Esophagus squamous epithelium (tissue), 4 donors: Measurements from ENCODE around the gene LYZL1.

Experiments
- POLR2A ChIP-seq, 4 donors: fragments of 450-650 bp; IDR thresholded peaks; one replicate each; pipeline ENCODE4 v1.6.1; 2017; ENCODE audit warnings: antibody characterized with exemption in 4 of 4, mild to moderate bottlenecking in 4 of 4, moderate library complexity in 3 of 4
- TF ChIP-seq, protein P1 (sequence below), 6 experiments: fragments of 450-650 bp in 4 of 6; fragments of 200-600 bp in 2 of 6; sonication (generic) in 2 of 6; IDR thresholded peaks; one replicate each; pipeline ENCODE4 v1.5.1; 2016 to 2019; ENCODE audit warnings: antibody characterized with exemption in 6 of 6, mild to moderate bottlenecking in 4 of 6, moderate library complexity in 4 of 6

DNA sequence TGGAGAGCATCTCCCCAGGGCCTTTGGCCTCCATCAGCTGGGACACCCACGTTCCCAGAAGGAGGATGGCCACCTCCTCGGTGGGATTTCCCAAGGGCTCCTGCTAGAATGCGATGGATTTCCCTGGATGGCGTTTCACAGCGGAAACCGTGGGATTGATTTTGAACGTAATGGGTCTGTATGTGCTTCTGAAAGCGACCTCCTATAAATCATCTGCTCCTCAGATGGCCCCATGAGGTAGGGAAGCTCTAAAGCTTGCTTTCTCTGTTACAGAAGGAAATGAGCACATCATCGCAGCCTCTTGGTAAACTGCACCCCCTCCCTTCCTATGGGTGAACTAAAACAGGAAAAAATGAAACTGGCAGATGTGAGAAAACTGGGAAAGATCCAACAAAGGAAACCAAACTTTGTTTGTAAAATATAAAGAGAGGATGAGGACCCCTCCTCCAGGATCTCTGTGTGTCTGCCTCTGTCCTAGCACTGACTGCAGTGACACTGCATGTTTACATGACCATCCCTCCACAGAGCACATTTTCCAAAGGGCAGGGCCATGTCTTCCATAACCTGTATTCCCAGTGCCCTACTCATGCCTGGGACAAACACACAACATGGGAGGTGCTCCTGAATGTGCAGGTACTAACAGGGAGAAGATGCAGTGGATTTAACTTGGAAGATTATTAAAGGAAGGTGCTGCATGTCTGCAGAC, 57.6 kb downstream of the LYZL1 start:
- TF ChIP-seq, protein P1, sequence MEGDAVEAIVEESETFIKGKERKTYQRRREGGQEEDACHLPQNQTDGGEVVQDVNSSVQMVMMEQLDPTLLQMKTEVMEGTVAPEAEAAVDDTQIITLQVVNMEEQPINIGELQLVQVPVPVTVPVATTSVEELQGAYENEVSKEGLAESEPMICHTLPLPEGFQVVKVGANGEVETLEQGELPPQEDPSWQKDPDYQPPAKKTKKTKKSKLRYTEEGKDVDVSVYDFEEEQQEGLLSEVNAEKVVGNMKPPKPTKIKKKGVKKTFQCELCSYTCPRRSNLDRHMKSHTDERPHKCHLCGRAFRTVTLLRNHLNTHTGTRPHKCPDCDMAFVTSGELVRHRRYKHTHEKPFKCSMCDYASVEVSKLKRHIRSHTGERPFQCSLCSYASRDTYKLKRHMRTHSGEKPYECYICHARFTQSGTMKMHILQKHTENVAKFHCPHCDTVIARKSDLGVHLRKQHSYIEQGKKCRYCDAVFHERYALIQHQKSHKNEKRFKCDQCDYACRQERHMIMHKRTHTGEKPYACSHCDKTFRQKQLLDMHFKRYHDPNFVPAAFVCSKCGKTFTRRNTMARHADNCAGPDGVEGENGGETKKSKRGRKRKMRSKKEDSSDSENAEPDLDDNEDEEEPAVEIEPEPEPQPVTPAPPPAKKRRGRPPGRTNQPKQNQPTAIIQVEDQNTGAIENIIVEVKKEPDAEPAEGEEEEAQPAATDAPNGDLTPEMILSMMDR (IDR thresholded peaks at IDR 0.05): no peak
- TF ChIP-seq POLR2A (IDR thresholded peaks at IDR 0.05): no peak
